GM21576 (cell line): ENCODE data around the gene ZBTB45.
"Not testable (repeated sequence)": the region's sequence is repeated elsewhere in the genome, so short reads cannot be mapped to it uniquely, and the experiment has no call there.

Experiments
- ATAC-seq: cut with Tn5 transposase; IDR thresholded peaks from one replicate; pipeline ENCODE4 v1.9.1; 2021; ENCODE audit warnings: mild to moderate bottlenecking, moderate library complexity; ENCODE audit not compliant: unreplicated experiment

ZBTB45 gene

GRCh38 chr19:58477130-58477529 is 42.5 kb downstream of the ZBTB45 start:
- ATAC-seq, result no peak

- no peak for ATAC-seq
These were observed 43.1 kb downstream of the ZBTB45 start for GRCh38 chr19:58476498-58477015.

GRCh38 chr19:58475714-58476497 is 43.7 kb downstream of the ZBTB45 start, which contains the start of gene ZNF446:
ZNF446 (plus strand) TSS chr19:58476352; CDS start chr19:58477219, 867 bp downstream.
- peak; percentile 85 for ATAC-seq

GRCh38 chr19:58474997-58475713 is 44.5 kb downstream of the ZBTB45 start:
- ATAC-seq, result no peak

- no peak for ATAC-seq
These were observed 45.2 kb downstream of the ZBTB45 start for GRCh38 chr19:58474291-58474996.

- ATAC-seq, result no peak
These were observed 45.8 kb downstream of the ZBTB45 start for GRCh38 chr19:58473775-58474174.

GRCh38 chr19:58471736-58472135 is 47.9 kb downstream of the ZBTB45 start:
- ATAC-seq, result no peak

- not testable (repeated sequence) for ATAC-seq
These were observed 48.6 kb downstream of the ZBTB45 start for GRCh38 chr19:58470837-58471543.

- no peak for ATAC-seq
These were observed 50.2 kb downstream of the ZBTB45 start for GRCh38 chr19:58469241-58470013.

- ATAC-seq, result no peak
These were observed 51.3 kb downstream of the ZBTB45 start for GRCh38 chr19:58468216-58468839.

GRCh38 chr19:58466760-58467589 is 52.6 kb downstream of the ZBTB45 start, which contains the start of gene ZNF324:
ZNF324 (plus strand) TSS chr19:58467080; CDS start chr19:58469186, 2,106 bp downstream.
- peak; percentile 91 for ATAC-seq

GRCh38 chr19:58466089-58466759 is 53.4 kb downstream of the ZBTB45 start:
- ATAC-seq, result peak; percentile 19
